Head of caudate nucleus (tissue), 42 donors: Measurements from ENCODE around the gene ITPR2.
A peak's percentile ranks its signal among the peaks of the same experiment; 100 is the strongest.
"Not testable (repeated sequence)": the region's sequence is repeated elsewhere in the genome, so short reads cannot be mapped to it uniquely, and the experiment has no call there.

Source experiments
- DNase-seq, 42 donors: peaks; one replicate each; pipeline versions ENCODE4 v3.0.0 to v3.0.0-alpha.2; 2020 to 2021; ENCODE audit warnings: mixed read lengths in 7 of 42
- intact Hi-C: fragments of 100-400 bp; cut with DNase I; formaldehyde crosslinking; loops from one replicate; pipeline ENCODE4 v1.15.0; 2022

The ITPR2 gene

DNA sequence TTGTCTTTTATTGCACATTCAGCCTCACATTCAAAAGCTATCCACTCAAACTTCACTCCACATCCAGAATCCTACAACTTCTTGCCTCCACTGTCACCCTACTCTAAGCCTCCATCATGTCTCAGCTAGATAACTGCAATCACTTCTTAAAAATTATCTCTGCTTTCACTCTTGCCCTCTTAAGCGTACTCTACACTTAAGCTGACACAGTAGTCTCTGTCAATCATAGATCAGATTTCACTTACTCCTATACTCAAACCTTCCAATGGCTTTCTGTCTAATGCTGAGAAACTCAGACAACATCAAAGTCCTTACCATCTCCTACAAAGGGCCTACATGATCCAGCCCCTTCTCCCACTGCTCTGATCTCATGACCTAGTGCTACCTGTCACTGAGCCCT is 304.1 kb downstream of the ITPR2 start:
- intact Hi-C loops = loop anchor here (10.0 kb wide), 2 partner anchors 94 to 96 kb away; no protein-coding TSS in a partner anchor
- no peak for DNase-seq

DNA sequence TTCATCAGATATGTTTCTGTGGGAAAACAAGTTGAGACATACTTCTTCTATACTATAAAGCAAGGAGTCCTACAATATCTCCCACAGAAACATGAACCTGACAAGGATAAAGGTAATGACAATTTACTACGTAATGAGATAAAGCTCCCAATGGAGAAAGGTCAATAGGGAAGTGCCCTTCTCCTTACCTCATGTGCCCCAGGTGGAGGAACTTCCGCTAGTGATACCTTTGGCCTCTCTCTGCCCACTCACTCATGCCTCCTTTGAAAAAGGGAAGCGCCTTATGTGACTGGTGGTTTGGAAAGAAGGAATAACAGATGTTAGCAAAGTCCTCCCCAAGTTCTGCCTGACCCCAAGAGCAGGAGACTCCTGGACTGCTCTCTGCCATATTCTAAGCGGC is 305.3 kb downstream of the ITPR2 start:
- intact Hi-C loops = loop anchor here (10.0 kb wide), 2 partner anchors 93 to 97 kb away; no protein-coding TSS in a partner anchor
- DNase-seq = no peak

DNA sequence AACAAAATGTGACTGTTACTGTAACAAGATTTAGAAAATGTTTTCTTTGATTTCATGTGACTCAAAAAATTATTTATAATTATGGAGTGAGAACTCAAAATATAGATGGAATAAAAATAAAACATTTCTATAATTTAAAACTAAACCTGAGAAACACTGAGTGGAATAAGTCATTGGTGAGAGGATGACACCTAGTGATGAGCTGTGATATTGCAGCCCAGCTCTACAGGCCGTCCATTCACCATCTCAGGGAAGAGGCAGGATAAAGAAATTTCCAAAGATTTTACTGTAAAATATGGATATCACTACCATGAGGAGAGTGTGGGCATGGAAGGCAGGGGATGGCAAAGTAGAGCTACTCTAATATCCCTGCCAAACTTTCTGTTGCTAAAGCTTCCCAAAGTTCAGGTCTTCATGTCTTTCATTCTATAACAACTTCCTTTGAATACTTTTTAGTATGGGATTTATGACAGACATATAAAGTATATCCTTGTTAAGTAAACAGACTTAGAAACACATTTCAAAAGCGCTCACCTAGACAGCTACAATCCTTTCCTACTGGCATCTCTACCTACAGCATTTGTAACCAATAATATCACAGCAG is 308.0 kb downstream of the ITPR2 start:
- intact Hi-C loops = loop anchor here (5.0 to 10.0 kb wide), 3 partner anchors 90 to 413 kb away; no protein-coding TSS in a partner anchor
- DNase-seq = peak in 5 of 42 donors; percentile 1 to 54 (median 24)

DNA sequence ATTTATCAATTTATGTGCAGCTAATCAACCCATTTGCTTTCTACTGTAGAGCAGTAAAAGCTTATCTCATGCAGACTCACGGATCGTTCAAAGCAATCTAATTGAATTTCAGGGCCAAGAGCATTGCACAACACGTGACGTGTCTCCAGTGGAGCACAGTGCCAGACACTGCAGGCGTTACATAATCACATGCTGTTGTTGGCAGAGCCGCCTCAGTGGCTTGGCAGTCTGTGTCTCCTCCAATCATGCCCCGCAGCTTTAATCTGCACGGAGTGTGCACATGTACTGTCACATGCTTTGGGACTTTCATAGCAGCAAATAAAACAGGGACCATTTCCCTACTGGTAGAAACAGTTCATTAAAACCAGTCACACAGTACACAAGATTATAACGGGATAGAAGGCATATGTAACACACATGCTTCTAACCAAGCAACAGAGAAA is 309.3 kb downstream of the ITPR2 start:
- intact Hi-C loops = loop anchor here (5.0 to 10.0 kb wide), 3 partner anchors 89 to 411 kb away; no protein-coding TSS in a partner anchor
- peak; percentile 72 to 96 (median 88) for DNase-seq

DNA sequence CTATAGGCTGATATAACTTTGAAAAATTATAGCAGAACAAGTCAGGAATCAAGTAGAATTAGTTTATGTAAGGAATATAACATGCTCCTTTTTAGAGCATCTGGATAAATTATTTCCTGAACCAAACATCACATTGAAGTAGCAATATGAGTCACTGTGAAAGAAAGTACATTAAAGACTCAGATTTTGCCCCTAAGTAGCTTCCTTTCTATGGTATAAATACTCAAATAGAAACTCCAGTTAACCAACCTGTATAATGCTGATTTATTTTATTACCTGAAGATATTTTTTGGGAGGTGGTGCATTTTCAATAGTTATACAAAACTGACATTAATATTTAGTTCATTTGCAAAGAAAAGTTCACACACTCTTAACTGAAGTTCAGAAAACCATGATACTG is 312.1 kb downstream of the ITPR2 start:
- DNase-seq = no peak
- intact Hi-C loops = loop anchor here (5.0 to 10.0 kb wide), 3 partner anchors 86 to 409 kb away; no protein-coding TSS in a partner anchor

DNA sequence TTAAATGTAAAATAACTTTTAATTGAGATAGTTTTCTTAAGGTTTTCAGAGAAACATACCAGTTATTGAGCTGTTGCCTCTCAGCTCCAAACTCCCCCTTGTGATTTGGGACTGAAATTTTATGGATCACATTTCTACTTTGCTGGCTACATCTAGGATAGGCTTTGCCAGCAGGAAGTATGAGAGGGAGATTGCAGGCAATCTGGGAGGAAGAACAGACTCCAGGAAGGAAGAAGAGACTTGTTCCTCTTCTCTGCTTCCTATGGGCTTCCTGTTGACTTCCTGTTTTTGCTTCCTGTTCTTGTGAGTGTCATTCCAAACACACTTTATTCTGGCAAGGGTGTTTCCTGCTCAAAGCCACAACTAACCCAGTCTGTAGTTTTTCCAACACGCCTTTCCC is 312.9 kb downstream of the ITPR2 start:
- intact Hi-C loops = loop anchor here (5.0 to 10.0 kb wide), 3 partner anchors 85 to 408 kb away; no protein-coding TSS in a partner anchor
- no peak for DNase-seq

DNA sequence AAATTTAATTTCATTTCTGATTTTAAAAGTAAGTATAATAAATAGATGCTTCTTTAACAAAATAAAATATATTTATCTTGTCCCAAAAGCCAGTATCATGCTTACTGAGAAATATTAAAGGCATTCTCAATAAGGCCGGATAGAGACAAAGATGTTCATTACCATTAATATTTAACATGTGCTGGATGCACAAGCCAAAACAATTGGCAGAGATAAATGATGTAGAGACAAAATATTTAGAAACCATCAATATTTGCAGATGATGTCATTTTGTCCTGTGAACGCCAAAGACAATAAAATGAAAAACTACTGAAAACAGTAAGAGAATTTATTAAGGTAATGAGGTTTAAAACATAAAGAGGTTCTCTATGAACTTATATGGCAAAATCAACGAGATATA is 313.5 kb downstream of the ITPR2 start:
- DNase-seq = no peak
- intact Hi-C loops = no loop called here

DNA sequence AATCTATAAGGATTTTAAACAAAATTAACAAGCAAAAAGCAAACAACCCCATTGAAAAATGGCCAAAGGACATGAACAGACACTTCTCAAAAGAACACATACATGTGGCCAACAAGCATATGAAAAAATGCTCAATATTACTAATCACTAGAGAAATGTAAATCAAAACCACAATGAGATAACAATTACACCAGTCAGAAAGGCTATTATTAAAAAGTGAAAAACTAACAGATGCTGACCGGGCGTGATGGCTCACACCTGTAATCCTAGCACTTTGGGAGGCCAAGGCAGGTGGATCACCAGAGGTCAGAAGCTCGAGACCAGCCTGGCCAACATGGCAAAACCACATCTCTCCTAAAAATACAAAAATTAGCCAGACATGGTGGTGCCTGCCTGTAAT is 315.7 kb downstream of the ITPR2 start:
- DNase-seq, intact Hi-C loops: not testable (repeated sequence)

DNA sequence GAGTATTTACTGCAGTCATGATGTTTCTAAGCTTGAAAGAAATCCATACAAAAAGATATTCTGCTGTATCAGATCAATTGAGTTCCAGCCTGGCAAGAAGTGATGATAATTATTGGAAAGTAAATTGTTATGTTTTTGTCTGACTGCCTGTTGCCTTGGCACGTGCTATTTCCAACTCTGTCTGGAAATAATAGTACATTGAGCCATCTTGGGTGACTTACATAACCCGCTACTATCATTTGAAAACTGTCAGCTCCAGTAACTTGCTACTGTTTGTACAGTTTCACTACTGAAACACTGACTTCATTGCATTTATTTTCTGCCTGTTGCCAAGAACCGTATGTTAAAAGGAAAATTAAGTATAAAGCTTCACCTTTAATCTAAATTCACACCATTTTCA is 318.6 kb downstream of the ITPR2 start:
- intact Hi-C loops = no loop called here
- DNase-seq = peak in 2 of 42 donors; percentile 10 to 27

DNA sequence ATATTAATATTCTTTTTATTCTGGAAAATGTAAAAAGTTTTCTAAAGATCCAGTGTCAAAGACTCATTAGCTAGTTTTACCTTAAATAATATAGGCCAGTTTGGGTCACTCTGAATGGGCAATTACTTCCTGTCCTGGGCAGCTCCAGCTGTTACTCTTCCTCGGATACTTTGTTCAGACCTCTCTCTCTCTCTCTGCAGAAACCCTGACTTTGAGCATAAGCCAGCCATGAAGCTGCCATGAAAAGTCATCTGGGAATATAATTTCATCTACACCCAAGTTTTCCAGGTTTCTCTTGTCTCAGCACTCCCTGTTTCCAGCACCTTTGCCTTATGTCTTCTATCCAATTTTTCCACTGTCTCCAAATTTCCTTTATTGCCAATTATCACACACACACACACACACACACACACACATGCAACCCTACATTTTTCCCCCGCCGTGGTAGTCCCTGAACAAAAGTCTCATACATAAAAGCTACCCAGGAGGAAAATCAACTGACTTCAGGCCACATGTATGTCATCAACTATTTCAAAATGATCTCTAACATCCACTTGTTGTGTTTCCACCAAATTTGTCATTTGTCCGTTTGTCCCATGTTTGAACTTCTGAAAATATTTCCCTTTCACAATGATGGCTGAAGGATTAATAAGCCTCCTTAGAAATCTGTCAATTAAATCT is 319.5 kb downstream of the ITPR2 start:
- no peak for DNase-seq
- intact Hi-C loops = no loop called here

DNA sequence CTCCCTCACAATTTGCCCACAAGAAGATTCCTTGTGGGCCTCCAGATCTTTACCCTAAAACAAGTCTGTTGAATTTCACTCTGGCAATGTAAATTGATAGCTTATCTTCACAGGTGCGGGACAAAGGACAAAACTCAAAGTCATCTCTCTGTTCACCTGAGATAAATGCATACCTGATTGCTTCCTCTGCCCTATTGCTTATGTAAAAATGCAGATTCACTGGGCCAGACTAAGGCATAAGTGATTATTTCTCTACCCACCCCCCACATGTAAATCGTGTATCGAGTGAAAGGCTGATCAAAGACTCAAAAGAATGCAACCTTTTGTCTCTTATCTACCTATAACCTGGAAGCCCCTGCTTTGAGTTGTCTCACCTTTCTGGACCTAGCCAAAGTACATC is 320.8 kb downstream of the ITPR2 start:
- no peak for DNase-seq
- intact Hi-C loops = no loop called here

DNA sequence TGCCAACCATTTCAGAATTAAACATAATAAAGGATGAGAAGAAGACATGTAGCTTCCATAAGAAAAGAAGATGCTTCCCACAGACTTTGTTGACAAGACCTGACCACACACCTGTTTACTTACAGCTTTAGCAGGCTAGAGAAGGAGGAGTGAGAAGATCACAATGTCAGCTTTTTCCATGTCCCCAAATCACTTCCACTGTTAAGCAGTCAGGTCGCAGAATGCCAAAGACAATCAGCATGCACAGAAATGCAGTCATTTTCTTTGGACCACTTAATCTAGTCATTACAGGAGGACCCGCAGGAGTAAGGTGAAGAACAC is 322.7 kb downstream of the ITPR2 start:
- intact Hi-C loops = no loop called here
- DNase-seq = no peak

DNA sequence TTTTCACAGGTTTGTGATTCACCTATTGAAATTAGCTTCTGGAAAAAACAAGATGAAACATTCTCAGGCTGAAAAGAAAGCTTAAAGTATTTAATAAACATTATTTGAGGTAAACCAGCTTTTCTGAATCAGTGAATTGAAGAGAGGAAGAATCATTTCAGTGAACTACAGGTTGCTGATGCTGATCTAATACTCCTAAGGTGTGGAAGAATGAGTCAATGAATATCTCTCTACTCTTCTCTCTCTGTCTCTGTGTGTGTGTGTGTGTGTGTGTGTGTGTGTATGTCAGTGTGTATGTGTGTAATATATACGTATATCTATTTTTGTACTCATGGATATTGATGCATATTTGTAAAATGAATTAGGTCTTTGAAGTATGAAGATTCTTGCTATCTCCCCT is 325.4 kb downstream of the ITPR2 start:
- DNase-seq = no peak
- intact Hi-C loops = no loop called here

DNA sequence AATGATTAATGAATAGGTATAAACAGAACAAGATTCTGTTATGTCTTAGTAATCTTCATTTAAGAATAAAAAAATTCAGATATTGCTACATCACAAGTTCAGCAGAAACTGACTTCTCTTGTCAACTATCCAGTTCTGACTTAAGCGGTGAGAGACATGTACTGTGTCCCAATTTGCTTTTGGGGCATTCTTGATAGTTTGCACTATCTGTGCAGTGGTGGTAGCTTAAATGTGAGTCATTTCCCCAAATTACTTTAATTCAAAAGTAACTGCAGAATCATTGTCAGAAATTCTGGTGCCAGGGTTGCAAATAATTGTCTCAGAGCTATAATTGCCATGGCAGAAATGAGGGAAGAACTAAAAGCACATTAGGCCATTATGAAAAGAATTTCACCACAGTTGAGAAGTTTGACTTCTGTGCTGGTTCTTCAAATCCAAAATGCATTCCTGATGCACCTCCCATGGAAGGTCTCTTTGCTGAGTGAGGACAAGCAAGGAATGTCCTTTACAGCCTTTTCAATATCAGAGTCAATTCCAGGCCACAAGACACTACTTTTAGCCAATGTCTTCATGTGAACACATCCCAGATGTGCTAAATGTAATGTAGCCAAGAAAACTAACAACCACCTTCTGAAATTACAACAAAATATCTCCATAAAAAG is 332.9 kb downstream of the ITPR2 start:
- DNase-seq = no peak
- intact Hi-C loops = no loop called here

DNA sequence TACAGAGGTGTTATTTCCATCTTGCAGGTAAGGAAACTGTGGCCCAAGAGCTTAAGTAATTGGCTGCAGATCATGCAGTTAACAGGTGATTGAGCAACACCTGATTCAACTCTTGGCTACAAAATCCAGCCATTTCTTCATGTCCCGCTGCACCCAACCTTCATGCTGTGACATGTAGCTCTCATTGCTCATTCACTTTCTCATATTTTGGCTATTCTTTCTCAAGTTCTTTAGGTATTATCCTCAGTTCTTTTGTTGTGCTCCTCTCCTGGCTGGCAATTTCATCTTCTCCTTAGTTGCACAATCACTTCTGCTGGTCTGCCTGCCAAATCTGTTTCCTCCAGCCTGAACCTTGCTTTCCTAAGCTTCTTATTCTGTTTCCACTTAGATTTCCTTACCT is 336.8 kb downstream of the ITPR2 start:
- no peak for DNase-seq

DNA sequence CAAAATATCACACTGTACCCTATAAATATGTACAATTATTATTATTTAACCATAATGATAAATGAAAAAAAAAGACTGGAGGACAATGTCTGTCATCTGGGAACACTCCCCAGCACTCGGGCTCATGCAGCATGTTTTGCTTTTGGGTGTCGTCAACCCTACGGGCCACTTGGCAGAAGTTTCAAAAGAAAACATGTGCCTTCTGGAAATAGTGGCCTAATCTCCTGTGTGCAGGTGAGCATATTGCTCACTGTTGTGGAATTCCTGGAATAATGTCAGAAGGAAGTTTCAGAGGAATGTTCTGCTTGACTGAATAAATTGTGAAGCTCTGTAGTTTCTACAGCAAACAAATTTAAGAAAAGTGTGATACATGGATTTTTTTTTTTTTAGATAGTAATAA is 339.3 kb downstream of the ITPR2 start:
- intact Hi-C loops = no loop called here

More for the DNA sequence above, 336.8 kb downstream of the ITPR2 start:
- intact Hi-C loops = no loop called here

DNA sequence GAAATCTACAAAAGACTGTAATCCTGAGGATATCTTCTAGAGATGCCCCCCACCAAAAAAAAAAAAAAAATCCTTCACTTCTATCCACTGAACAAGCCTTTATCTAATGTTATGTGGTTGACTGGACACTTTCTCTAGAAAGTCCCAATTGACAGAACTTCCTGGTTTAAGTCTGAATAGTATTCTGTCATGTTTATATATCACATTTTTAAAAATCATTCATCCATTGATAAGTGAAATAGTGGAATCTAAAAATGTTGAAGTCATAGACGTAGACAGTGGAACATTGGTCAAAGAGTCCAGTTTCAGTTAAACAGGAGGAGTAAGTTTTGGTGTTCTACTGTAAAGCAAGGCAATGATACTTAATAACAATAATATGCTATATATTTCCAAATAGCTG is 340.6 kb downstream of the ITPR2 start:
- intact Hi-C loops = no loop called here
- no peak for DNase-seq

More for the DNA sequence above, 339.3 kb downstream of the ITPR2 start:
- DNase-seq = no peak

DNA sequence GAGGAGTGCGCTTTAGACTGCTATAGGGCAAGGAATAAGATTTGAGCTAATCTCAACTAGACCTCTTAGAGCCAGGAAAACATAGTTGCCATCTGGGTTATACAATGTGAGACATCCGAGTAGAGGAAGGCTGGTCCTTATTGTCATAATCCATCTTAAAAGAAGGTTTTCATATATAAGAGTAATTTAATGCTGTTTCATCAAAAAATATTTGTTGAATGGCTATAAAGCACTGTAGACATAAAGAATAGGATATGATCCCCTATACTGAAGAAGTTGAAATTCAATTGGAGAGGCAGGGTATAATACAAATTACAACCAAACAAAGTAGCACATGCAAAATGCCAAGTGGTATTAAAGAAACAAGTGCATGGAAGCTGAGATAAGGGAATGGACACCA is 343.1 kb downstream of the ITPR2 start:
- intact Hi-C loops = no loop called here
- no peak for DNase-seq

DNA sequence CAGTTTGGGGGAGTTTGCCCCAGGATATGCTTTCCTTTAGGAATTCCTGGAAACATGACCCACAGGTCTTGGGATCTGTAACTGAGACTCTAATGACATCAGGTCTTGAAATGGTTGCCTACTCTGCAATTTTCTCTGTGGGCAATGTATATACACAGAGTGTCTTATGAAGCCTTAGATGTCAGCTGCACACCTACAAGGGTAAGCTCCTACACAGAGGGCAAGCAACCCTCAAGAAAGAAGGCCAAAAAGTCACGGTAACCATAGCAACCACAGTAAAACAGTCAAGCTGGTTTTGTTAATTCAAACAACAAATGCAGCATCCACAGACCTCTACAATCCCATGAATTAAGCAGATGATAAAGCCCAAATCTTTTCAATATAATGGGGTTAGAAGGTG is 344.6 kb downstream of the ITPR2 start:
- no peak for DNase-seq
- intact Hi-C loops = no loop called here

DNA sequence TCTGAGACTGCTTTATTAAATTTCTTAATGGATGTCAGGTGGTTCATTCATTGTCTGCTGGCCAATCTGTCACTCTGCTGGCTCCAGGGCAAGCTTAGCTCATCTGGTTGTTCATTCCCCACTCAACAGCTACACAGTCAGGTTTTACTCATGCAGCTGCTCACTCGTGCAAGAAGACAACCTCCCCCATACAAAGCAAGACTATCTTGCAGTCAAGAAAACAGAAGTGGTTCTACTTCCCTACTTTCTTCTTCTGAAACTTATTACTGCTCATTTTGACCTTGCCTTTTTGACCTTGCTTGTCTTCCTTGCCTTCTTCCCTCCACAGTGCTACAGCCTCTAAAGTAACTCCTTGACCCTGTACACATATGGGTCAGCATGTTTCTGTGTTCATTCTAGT is 359.7 kb downstream of the ITPR2 start:
- intact Hi-C loops = no loop called here
- no peak for DNase-seq
